Activated B cell treated with CpG ODN at 0.5 μM for 24 hours (primary cell): Measurements from ENCODE around the gene NOXO1. TPM values are rescaled to one million over a fixed set of nuclear protein-coding genes. Genes with fewer than 3 reads are reported as not detected.

Experiments
- ATAC-seq: fragments of 200-7000 bp; cut with Tn5 transposase; one replicate; pipeline ENCODE4 v1.10.0; 2021; ENCODE audit warnings: low read depth, mild to moderate bottlenecking, moderate library complexity
- CTCF ChIA-PET: fragments of 350-600 bp; sonication (Branson Sonifier 250); formaldehyde crosslinking; loops from one replicate; lab custom pipeline; 2021; ENCODE audit warnings: antibody characterized with exemption; lab: Charles Lee
- POLR2A ChIA-PET: fragments of 350-600 bp; sonication (Branson Sonifier 250); formaldehyde crosslinking; loops from one replicate; lab custom pipeline; 2021; ENCODE audit warnings: antibody characterized with exemption; lab: Charles Lee
- DNase-seq: peaks from one replicate; pipeline ENCODE4 v3.0.0; 2022
- H3K27ac Mint-ChIP-seq: one replicate; pipeline ENCODE4 v1.8.0; 2020; ENCODE audit warnings: mixed read lengths
- H3K27me3 Mint-ChIP-seq: one replicate; pipeline ENCODE4 v1.8.0; 2021; ENCODE audit warnings: mixed read lengths
- H3K36me3 Mint-ChIP-seq: one replicate; pipeline ENCODE4 v1.8.0; 2021; ENCODE audit warnings: low read depth, mixed read lengths
- H3K4me1 Mint-ChIP-seq: one replicate; pipeline ENCODE4 v1.8.0; 2021; ENCODE audit warnings: mixed read lengths
- H3K4me3 Mint-ChIP-seq: one replicate; pipeline ENCODE4 v1.8.0; 2020; ENCODE audit warnings: mild to moderate bottlenecking, mixed read lengths
- H3K9me3 Mint-ChIP-seq: one replicate; pipeline ENCODE4 v1.8.0; 2020; ENCODE audit warnings: mixed read lengths
- intact Hi-C: fragments of 100-400 bp; cut with micrococcal nuclease; formaldehyde crosslinking; loops from one replicate; pipeline ENCODE4 v1.15.1; 2024
- total RNA-seq: library from RNA; stranded (reverse); gene quantifications from 2 replicates; pipeline ENCODE4 v1.2.3, GENCODE V29; 2022
- TF ChIP-seq, protein P1 (sequence below): fragments of 200-600 bp; IDR thresholded peaks from one replicate; pipeline ENCODE4 v1.8.0; 2022; ENCODE audit warnings: antibody characterized with exemption, mild to moderate bottlenecking

NOXO1 gene
- total RNA-seq, 1 donor from 2014 or later: 0.73 TPM

DNA sequence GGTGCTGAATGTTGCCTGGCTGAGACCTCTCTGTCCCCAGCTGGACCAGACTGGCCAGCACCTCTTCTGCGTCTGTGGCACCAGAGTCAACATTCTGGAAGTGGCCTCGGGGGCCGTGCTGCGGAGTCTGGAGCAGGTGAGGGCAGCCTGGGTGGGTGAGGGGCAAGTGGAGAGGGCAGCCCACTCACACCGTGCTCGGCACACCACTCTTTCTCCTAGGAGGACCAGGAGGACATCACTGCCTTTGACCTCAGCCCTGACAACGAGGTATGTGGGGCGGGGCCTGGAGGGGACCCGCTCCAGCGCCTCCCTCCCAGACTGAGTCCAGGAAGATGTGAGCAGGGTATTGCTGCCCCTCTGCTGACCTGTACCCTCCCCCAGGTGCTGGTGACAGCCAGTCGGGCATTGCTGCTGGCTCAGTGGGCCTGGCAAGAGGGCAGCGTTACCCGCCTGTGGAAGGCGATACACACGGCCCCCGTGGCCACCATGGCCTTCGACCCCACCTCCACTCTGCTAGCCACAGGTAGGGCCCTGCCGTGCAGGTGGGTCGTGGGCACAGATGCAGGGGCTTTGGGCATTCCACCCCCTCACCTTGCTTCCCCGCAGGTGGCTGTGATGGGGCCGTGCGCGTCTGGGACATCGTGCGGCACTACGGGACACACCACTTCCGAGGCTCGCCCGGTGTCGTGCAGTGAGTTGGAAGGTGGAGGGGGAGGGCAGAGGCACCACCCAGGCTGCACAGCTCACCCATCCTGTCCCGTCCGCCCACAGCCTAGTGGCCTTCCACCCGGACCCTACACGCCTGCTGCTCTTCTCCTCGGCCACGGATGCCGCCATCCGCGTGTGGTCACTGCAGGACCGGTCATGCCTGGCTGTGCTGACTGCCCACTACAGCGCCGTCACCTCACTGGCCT is 6.9 kb downstream of the NOXO1 start:
- H3K27ac Mint-ChIP-seq: no peak overlapping the region
- ATAC-seq (no peak), DNase-seq (no peak)
- ChIA-PET CTCF (no interaction called here), POLR2A (interaction anchor here (1.0 to 1.8 kb wide), 4 partner anchors 9 to 17 kb away, joined by 3 to 9 read pairs (median 4); partner anchors contain the start of genes GFER and RPS2)
- no peaks in the 10 kb centered on the region for H3K27me3 Mint-ChIP-seq
- H3K4me1 Mint-ChIP-seq: peaks cover 23% of the 10 kb centered on the region
- H3K9me3 Mint-ChIP-seq: no peaks in the 10 kb centered on the region
- TF ChIP-seq, protein P1, sequence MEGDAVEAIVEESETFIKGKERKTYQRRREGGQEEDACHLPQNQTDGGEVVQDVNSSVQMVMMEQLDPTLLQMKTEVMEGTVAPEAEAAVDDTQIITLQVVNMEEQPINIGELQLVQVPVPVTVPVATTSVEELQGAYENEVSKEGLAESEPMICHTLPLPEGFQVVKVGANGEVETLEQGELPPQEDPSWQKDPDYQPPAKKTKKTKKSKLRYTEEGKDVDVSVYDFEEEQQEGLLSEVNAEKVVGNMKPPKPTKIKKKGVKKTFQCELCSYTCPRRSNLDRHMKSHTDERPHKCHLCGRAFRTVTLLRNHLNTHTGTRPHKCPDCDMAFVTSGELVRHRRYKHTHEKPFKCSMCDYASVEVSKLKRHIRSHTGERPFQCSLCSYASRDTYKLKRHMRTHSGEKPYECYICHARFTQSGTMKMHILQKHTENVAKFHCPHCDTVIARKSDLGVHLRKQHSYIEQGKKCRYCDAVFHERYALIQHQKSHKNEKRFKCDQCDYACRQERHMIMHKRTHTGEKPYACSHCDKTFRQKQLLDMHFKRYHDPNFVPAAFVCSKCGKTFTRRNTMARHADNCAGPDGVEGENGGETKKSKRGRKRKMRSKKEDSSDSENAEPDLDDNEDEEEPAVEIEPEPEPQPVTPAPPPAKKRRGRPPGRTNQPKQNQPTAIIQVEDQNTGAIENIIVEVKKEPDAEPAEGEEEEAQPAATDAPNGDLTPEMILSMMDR: no peak
- peaks cover 41% of the 10 kb centered on the region for H3K36me3 Mint-ChIP-seq
- no peak overlapping the region for H3K4me3 Mint-ChIP-seq
- intact Hi-C loops: loop anchor here (5.0 kb wide), 1 partner anchor 192 kb away; the partner anchor contains the start of genes NUBP2 and SPSB3

DNA sequence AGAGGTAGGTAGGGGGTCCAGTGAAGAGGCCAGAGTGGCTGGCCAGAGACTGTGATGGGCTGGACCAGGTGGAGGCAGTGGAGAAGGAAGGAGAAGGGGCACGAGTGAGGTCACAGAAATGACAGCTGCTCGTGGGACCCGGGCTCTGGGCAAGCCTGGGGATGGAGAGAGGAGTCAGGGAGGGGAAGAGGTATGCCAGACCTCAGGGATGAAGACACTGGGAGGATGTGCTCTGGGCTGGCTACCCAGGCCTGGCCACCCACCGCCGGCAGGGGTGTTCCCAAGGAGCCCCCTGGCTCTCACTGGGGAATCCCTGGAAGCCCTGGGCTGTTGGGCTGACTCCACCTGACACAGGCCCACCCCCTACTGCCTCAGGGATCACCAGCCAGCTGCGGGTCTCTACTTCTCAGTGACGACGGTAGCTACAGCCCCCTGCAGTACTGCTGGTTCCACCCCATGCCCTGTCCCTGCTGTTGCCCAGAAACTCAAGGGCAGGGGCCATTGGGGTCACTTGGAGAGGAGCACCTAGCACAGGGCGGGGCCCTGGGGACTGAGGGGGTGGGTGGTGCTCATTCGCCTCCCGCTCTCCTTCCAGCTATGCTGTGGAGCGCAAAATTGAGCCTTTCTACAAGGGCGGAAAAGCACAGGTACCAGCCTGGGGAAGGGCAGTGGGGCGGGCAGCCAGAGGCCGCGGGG is 7.7 kb downstream of the NOXO1 start:
- intact Hi-C loops: loop anchor here (5.0 kb wide), 1 partner anchor 191 kb away; the partner anchor contains the start of genes NUBP2 and SPSB3

DNA sequence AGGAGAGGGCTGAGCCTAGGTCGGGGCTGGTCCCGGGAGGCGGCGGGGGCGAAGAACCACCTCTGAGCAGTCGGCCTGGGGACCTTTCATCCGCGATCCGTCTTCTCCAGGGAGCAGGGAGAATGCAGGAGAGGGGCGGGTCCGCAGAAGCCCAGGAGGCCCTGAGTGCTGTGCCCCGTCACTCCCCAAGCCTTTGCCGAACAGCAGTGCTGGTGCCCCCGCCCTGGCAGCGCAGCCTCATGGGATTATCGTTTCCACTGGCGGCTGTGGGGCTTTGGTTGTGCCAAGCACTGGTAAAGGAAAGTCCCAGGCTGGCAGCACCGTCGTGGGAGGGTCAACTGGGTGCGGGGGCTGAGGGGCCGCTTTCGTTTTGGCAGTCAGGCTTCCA is 8.8 kb downstream of the NOXO1 start:
- CTCF ChIA-PET: no interaction called here
- DNase-seq (no peak), ATAC-seq (no peak)
- intact Hi-C loops: loop anchor here (1.0 to 5.0 kb wide), 2 partner anchors 8 to 190 kb away; partner anchors contain the start of genes NUBP2, RPS2 and SPSB3
- Mint-ChIP-seq H3K27ac (peak overlapping the region; percentile 97), H3K4me1 (peaks cover 23% of the 10 kb centered on the region), H3K27me3 (no peaks in the 10 kb centered on the region), H3K4me3 (peak overlapping the region; percentile 93), H3K36me3 (peaks cover 34% of the 10 kb centered on the region), H3K9me3 (no peaks in the 10 kb centered on the region)
- TF ChIP-seq, protein P1: no peak
- POLR2A ChIA-PET: interaction anchor here (1.2 to 2.8 kb wide), 12 partner anchors 9 to 701 kb away, joined by 3 to 58 read pairs (median 10); partner anchors contain the start of genes GFER, MSRB1, NDUFB10 and NOXO1

More for the DNA sequence above, 7.7 kb downstream of the NOXO1 start:
- Mint-ChIP-seq H3K27me3 (no peaks in the 10 kb centered on the region), H3K9me3 (no peaks in the 10 kb centered on the region), H3K36me3 (peaks cover 40% of the 10 kb centered on the region), H3K4me3 (no peak overlapping the region), H3K27ac (no peak overlapping the region), H3K4me1 (peaks cover 23% of the 10 kb centered on the region)
- ChIA-PET CTCF (no interaction called here), POLR2A (interaction anchor here (1.4 to 1.8 kb wide), 3 partner anchors 9 to 17 kb away, joined by 3 to 9 read pairs (median 5); partner anchors contain the start of genes GFER and RPS2)
- TF ChIP-seq, protein P1: no peak
- ATAC-seq (no peak), DNase-seq (no peak)

DNA sequence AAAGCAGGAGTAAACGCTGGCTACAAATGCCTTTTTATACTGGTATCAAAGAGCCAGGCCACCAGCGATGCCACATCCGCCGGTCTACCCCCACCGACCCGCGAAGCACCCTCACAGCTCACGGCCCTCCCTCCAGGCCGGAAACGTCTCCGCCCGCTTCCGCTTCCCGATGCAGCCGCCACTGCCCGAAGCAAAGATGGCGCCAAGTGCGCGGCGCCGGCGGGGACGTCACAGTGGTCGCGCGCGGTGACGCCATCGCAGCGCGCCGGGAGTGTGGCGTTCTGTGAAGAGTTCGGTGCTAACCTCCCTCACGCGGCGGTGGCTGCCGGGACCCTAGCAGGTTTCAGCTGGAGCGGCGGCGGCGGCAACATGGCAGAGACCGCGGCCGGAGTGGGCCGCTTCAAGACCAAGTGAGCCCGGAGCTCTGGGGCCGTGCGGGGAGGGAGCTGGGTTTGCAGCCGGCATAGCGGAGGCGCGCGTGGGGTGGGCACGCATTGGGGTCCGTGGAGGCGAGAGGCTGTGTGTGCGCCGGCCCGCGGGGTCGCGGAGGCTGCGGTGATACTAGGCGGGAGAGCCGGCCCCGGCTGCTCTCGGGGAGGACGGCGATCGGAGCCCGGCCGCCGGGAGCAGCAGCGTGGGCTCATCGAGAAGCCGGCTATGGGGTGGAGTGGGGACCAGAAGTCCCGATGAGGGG is 9.3 kb downstream of the NOXO1 start, which contains the start of gene TBL3:
TSS of gene TBL3 (plus strand) at position 258 of the 694 bp plus-strand sequence. CDS start at position 370, 112 bp downstream.
- intact Hi-C loops: loop anchor here (1.0 to 5.0 kb wide), 4 partner anchors 8 to 190 kb away; partner anchors contain the start of genes GFER, NUBP2, RPS2 and SPSB3
- DNase-seq: peak; percentile 99
- TF ChIP-seq, protein P1: no peak
- ATAC-seq: peak; percentile 97
- H3K4me1 Mint-ChIP-seq: peaks cover 23% of the 10 kb centered on the region
- CTCF ChIA-PET: interaction anchor here (1.1 kb wide), 1 partner anchor 10 kb away, joined by 3 read pairs; no protein-coding TSS in a partner anchor
- H3K27me3 Mint-ChIP-seq: no peaks in the 10 kb centered on the region
- no peaks in the 10 kb centered on the region for H3K9me3 Mint-ChIP-seq
- H3K27ac Mint-ChIP-seq: peak within 1 kb of the TSS; percentile 97
- H3K4me3 Mint-ChIP-seq: peak within 1 kb of the TSS; percentile 93
- POLR2A ChIA-PET: interaction anchor here (0.6 to 2.8 kb wide), 17 partner anchors 9 to 1161 kb away, joined by 3 to 58 read pairs (median 5); partner anchors contain the start of genes ECI1, GFER, MSRB1 and NDUFB10
- peaks cover 31% of the 10 kb centered on the region for H3K36me3 Mint-ChIP-seq
